VCaP (cell line): ENCODE results near the gene ABCA12.
A peak's percentile ranks its signal among the peaks of the same experiment; 100 is the strongest.
"Not testable (repeated sequence)": the region's sequence is repeated elsewhere in the genome, so short reads cannot be mapped to it uniquely, and the experiment has no call there.

ENCODE experiments used
- H3K27ac ChIP-seq: fragments of 450-650 bp; 2 replicates; pipeline ENCODE4 v1.5.1; 2017
- TF ChIP-seq, protein P1 (sequence below): fragments of 450-650 bp; conservative IDR thresholded peaks from 2 replicates; pipeline ENCODE4 v1.5.1; 2017; ENCODE audit warnings: mild to moderate bottlenecking, moderate library complexity

Gene ABCA12, protein sequence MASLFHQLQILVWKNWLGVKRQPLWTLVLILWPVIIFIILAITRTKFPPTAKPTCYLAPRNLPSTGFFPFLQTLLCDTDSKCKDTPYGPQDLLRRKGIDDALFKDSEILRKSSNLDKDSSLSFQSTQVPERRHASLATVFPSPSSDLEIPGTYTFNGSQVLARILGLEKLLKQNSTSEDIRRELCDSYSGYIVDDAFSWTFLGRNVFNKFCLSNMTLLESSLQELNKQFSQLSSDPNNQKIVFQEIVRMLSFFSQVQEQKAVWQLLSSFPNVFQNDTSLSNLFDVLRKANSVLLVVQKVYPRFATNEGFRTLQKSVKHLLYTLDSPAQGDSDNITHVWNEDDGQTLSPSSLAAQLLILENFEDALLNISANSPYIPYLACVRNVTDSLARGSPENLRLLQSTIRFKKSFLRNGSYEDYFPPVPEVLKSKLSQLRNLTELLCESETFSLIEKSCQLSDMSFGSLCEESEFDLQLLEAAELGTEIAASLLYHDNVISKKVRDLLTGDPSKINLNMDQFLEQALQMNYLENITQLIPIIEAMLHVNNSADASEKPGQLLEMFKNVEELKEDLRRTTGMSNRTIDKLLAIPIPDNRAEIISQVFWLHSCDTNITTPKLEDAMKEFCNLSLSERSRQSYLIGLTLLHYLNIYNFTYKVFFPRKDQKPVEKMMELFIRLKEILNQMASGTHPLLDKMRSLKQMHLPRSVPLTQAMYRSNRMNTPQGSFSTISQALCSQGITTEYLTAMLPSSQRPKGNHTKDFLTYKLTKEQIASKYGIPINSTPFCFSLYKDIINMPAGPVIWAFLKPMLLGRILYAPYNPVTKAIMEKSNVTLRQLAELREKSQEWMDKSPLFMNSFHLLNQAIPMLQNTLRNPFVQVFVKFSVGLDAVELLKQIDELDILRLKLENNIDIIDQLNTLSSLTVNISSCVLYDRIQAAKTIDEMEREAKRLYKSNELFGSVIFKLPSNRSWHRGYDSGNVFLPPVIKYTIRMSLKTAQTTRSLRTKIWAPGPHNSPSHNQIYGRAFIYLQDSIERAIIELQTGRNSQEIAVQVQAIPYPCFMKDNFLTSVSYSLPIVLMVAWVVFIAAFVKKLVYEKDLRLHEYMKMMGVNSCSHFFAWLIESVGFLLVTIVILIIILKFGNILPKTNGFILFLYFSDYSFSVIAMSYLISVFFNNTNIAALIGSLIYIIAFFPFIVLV (N-terminal part only)

DNA sequence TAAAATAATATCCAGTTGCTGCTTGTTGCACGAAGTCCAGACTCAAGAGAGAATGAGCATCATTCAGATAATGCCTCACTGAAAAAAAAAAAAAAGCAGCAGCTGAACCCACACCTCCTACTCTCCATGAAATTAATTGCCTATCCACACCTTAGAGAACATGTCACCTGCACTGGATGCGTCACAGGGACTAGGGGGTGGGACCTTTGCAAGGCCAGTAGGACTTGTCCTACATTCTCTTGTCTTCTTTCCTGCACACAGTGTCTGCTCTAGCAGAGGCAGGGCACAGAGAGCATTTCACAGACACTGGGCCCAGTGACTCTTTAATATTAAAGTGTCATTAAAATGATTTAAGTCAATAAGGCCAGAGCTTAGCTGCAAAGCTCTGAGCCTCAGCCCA, at the start of gene ABCA12:
Gene ABCA12, minus strand, starts transcription at position 148 of the 400 bp plus-strand sequence. CDS start 418 bp downstream, outside the sequence.
- TF ChIP-seq, protein P1, sequence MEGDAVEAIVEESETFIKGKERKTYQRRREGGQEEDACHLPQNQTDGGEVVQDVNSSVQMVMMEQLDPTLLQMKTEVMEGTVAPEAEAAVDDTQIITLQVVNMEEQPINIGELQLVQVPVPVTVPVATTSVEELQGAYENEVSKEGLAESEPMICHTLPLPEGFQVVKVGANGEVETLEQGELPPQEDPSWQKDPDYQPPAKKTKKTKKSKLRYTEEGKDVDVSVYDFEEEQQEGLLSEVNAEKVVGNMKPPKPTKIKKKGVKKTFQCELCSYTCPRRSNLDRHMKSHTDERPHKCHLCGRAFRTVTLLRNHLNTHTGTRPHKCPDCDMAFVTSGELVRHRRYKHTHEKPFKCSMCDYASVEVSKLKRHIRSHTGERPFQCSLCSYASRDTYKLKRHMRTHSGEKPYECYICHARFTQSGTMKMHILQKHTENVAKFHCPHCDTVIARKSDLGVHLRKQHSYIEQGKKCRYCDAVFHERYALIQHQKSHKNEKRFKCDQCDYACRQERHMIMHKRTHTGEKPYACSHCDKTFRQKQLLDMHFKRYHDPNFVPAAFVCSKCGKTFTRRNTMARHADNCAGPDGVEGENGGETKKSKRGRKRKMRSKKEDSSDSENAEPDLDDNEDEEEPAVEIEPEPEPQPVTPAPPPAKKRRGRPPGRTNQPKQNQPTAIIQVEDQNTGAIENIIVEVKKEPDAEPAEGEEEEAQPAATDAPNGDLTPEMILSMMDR: no peak
- H3K27ac ChIP-seq: no peak within 1 kb of the TSS

DNA sequence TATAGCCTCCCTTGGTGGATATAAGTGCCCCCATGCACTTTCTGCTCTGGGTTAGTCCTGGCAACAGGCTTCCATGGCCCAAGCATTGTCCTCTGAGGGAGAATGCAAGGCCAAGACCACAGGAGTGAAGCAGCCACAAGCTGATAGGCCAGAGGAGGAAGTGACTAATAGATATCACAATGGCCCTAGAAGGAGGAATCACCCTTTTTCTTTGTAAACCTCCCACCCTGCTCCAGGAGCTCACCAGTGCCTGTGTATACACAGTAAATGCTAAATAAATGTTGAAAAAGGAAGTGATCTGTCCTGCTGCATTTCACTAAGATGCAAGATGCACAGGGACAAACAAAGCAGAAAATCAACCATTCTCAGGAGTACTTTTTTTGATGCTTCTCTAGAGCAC, 49.7 kb upstream of the ABCA12 start:
- no peak overlapping the region for H3K27ac ChIP-seq
- TF ChIP-seq, protein P1: no peak

DNA sequence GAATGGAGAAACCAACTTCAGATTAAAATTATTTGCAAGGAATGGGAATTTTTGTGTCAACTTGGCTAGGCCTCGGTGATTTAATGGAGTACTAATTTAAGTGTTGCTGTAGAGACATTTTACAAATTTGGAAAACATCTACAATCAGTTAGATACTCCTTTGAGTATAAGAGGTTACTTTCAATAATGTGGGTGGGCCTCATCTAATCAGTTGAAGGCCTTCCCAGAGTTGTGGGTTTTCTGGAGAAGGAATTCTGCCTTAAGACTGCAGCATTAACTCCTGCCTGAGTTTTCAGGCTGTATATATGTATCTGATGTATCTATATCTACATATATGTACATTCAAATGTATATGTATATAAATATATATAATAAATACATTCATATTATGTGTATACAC, 47.6 kb upstream of the ABCA12 start:
- TF ChIP-seq, protein P1: no peak
- no peak overlapping the region for H3K27ac ChIP-seq

DNA sequence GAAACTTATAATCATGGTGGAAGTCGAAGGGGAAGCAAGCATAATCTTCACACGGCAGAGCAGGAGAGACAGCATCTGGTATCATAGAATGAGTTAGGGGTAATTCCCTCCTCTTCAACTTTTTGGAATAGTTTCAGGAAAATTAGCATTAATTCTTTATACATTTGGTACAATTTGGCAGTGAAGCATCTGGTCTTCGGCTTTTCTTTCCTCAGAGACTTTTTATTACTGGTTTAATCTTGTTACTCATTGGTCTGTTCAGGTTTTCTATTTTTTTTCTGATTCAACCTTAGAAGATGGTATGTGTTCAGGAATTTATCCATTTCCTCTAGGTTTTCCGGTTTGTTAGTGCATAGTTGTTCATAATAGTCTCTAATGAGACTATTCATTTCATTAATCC, 39.7 kb upstream of the ABCA12 start:
- H3K27ac ChIP-seq: peak overlapping the region; percentile 56; the same call in 1 of the 2 replicates

DNA sequence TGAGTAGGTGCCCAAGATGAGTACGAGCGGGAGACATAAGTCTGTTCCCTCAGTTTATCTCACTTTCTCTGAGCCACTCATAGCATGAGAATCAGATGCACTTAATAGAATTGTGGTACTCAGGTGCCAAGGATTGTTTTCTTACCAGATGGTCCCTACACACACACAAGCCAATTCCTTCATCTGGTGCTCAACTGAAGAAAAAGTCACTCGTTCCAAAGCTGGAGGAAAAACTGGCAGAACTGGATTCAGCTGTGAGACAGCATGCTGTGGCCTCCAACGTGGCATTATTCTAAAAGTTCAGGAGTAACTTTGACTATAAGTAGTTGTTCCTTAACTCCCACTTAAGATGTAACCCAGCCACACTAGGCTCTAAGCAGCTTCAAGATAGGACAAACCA, 33.4 kb upstream of the ABCA12 start:
- H3K27ac ChIP-seq: peak overlapping the region; percentile 15; the same call in 1 of the 2 replicates
- TF ChIP-seq, protein P1: no peak

More for the DNA sequence above, 39.7 kb upstream of the ABCA12 start:
- TF ChIP-seq, protein P1: no peak

DNA sequence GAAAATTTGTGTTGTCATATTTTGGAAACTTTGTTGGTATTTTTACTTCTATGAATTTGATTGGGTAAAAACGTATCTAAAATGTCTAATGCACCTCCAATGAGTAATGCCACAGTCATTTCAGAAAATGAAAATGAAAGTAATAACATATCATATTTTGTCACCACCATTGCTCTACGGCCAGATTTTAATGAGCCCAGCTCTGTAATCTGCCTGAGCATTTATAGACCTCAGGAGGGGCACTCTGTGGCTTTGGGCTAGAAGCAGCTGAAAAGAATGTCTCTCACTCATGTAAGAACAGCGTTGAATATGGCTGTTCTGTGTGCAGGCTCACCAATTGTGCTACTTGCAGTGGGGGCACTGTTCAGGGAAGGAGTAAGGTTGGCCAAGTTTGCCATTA, 32.7 kb upstream of the ABCA12 start:
- H3K27ac ChIP-seq: peak overlapping the region; percentile 15; the same call in 1 of the 2 replicates
- TF ChIP-seq, protein P1: no peak

DNA sequence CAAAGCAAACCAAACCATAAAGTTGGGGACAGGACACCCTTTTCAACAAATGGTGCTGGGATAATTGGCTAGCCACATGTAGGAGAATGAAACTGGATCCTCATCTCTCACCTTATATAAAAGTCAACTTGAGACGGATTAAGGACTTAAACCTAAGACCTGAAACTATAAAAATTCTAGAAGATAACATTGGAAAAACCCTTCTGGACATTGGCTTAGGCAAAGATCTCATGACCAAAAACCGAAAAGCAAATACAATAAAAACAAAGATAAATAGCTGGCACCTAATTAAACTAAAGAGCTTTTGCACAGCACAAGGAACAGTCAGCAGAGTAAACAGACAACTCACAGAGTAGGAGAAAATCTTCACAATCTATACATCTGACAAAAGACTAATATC, 28.1 kb upstream of the ABCA12 start:
- H3K27ac ChIP-seq: peak overlapping the region; percentile 77

DNA sequence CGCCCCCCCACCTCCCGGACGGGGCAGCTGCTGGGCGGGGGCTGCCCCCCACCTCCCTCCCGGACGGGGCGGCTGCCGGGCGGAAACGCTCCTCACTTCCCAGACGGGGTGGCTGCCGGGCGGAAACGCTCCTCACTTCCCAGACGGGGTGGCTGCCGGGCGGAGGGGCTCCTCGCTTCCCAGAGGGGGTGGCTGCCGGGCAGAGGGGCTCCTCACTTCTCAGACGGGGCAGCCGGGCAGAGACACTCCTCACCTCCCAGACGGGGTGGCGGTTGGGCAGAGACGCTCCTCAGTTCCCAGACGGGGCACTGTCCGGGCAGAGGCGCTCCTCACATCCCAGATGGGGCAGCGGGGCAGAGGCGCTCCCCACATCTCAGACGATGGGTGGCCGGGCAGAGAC, 24.9 kb upstream of the ABCA12 start:
- not testable (repeated sequence) for H3K27ac ChIP-seq
